Erythroblast (primary cell): ENCODE data around the gene PHC2.

Experiments
- DNase-seq, 2 experiments: peaks; one replicate each; lab custom pipeline; 2025; lab: John Stamatoyannopoulos, UW
- GATA1 ChIP-seq: IDR thresholded peaks from 2 replicates; pipeline ENCODE4 v1.6.1; 2011; ENCODE audit warnings: low read depth, mild to moderate bottlenecking, control low read depth, low read length, moderate library complexity
- POLR2A ChIP-seq: IDR thresholded peaks from 2 replicates; pipeline ENCODE4 v1.6.1; 2011; ENCODE audit warnings: mild to moderate bottlenecking, low read length

The PHC2 gene

DNA sequence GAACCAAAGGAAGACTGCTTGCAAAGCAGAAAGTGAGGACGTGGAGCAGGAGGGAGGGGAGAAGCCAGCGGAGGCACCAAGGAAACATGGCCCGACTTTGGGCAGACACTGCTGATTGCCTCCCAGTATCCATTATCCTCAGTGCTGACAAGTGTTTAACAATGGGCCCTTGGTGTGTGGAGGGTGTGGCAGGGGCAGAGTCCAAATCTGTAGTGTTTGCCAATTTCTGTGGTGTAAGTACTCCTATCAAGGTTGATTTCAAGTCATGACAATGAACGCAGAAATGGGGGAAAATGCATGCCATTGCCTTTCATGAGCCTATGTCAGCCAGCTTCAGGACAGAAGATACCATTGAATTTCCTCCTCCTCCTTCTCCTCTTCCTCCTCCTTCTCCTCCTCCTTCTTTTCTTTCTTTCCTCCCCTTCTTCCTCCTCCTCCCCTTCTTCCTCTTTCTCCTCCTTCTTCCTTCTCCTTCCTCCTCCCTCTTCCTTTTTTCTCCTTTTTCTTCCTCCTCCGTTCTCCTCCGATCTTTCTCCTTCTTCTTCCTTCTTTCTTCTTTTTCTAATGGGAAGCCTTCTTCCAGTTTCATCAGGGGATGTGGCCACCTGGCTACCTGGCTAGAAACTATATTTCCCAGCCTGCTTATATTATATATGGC lies 10.3 kb upstream of the PHC2 start:
- DNase-seq: no peak
- TF ChIP-seq GATA1: no peak
- TF ChIP-seq POLR2A: no peak

GRCh38 chr1:33439662-33440061 lies 8.8 kb upstream of the PHC2 start:
- DNase-seq: no peak
- TF ChIP-seq GATA1 (no peak), POLR2A (no peak)

- no peak for TF ChIP-seq GATA1
- TF ChIP-seq POLR2A: no peak
- no peak for DNase-seq
Measured at GRCh38 chr1:33438364-33439160, 7.7 kb upstream of the PHC2 start.

- TF ChIP-seq GATA1 (no peak), POLR2A (no peak)
- DNase-seq: no peak
Measured at GRCh38 chr1:33436557-33437285, 5.8 kb upstream of the PHC2 start.

DNA sequence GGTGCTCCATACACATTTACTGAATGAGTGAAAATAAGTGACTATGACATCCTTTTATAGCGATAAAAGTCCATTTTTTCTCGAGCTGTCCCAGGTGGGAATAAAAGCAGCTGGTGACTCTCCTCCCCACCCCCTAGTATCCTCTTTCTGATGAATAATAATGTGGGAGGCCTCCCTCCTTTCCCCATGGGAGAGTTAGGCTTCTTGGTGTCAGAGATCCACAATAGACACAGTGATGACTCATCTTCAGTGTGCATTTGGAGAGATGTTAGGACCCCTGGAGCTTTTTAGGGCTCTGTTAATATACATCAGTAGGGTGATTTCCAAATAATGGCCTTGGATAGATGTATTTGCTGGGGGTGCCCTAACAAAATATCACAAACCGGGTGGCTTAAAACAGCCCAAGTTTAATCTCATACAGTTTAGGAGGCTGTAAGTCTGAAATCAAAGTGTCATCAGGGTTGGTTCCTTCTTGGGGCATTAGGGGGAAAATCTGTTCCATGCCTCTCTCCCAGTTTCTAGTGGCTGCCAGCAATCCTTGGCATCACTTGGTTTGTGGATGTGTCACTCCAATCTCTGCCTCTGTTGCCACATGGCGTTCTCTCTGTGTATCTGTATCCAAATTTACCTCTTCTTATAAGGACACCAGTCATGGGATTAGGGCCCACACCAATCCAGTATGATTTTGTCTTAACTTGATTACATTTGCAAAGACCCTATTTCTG lies 4.4 kb upstream of the PHC2 start:
- TF ChIP-seq GATA1 (no peak), POLR2A (no peak)
- DNase-seq: no peak

DNA sequence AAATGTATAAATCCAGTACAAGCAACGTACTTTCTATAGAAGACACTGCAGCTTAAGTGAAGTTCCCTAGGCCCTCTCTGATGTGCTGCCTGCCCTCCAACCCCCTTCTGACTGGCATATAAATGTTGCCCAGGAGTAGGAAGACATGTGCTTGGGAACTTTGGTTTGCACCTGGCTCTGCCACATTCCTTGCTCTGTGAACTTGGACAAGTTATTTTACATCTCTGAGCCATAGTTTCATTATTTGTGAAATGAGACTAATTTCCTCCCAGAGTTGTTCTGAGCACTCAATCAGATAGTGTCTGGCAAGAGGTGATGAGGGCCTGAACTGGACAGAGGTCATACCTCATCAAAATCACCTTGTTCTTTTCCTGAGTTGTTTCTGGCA lies 3.5 kb upstream of the PHC2 start:
- no peak for TF ChIP-seq POLR2A
- no peak for TF ChIP-seq GATA1
- DNase-seq: no peak

- no peak for DNase-seq
Measured at GRCh38 chr1:33433509-33434362, 2.8 kb upstream of the PHC2 start.

DNA sequence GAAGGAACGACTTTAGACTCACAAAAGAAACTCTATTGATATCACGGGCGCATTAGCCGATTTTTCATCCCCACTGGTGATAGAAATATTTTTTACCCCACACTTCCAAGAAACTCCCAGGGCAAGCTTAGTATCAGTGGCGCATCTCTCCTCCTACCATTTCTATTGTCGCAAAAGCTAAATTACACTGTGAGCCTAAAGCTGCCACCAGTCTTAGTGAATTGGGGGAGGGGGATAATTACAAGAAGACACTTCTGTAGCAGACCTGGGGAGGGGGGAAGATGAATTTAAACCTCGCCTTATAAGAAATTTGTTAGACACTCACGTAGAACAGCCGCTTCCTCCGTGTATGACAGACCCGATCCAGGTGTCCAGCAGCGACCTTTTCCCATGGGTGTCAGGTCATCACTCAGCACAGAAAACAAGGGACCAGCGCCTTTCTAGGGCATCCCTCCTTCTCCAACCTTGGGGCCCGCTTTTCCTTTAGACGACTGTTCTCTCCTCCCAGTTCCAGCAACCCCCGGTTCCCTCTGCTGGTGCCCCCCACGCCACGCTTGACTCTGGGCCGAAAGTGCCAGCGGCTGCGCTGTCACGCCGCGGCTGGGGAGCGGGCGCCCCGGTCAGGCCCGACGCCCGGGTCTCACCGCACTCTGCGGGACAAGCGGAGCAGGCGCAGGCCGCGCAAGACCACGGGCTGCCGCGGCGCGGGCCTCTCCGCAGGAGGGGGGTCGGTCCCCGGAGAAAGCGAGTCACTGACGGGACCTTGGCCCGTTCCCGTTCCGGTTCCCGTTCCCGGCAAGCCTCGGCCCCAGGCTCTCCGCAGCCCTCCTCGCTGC lies 821 bp downstream of the PHC2 start:
- no peak for TF ChIP-seq POLR2A
- TF ChIP-seq GATA1: no peak
- no peak for DNase-seq

More at GRCh38 chr1:33433509-33434362, 2.8 kb upstream of the PHC2 start:
- TF ChIP-seq POLR2A: no peak
- no peak for TF ChIP-seq GATA1

DNA sequence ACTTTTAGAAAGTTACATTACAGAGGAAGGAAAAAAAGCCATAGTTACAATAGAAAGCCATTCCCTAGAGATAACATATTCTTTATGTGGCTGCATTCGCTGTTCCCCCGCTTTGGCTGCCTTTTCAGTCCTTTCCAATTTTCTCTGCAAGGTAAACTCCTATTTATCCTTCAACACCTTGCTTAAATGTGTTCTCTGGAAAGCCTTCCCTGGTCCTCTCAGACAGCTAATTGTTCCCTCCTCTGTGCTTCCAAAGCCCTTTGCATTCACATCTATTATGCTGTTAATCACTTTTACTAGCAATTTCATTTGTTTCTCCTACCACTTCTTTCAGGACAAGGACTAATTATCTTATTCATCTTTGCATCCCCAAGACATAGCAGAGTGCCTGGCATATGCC lies 1.6 kb downstream of the PHC2 start:
- no peak for DNase-seq
- TF ChIP-seq GATA1 (no peak), POLR2A (no peak)

DNA sequence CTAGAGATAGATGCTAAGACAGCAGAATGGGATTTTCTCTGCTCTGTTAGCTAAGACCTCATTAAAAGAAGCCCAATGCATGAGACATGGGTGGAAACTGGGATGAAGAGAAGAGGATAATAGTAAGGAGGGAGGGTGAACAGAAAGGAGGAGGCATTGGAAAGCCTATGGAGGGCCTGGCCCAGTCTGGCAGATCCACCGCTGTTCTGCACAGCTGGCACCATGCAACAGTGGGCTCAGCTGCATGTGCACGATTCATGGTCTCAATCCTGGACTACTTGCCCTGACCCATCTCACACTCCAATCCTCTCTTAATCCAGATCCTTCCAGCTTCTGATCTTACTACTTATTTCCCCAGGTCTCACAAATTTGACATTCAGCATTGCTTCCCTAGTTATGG lies 2.2 kb downstream of the PHC2 start:
- TF ChIP-seq GATA1: no peak
- no peak for TF ChIP-seq POLR2A
- DNase-seq: no peak

GRCh38 chr1:33426916-33427315 lies 4.0 kb downstream of the PHC2 start:
- TF ChIP-seq POLR2A (no peak), GATA1 (no peak)
- no peak for DNase-seq

GRCh38 chr1:33425900-33426299 lies 5.0 kb downstream of the PHC2 start:
- DNase-seq: no peak

More at GRCh38 chr1:33425900-33426299, 5.0 kb downstream of the PHC2 start:
- no peak for TF ChIP-seq GATA1
- no peak for TF ChIP-seq POLR2A
